Measurements from ENCODE around the gene ZNHIT3. TPM values are rescaled to one million over a fixed set of nuclear protein-coding genes. Genes with fewer than 3 reads are reported as not detected.
"Not testable (repeated sequence)": the region's sequence is repeated elsewhere in the genome, so short reads cannot be mapped to it uniquely, and the experiment has no call there.

ZNHIT3 gene
- total and polyA plus RNA-seq, 2 donors: 33.7 to 51.9 TPM

GRCh38 chr17:36468903-36469635 is 17.4 kb upstream of the ZNHIT3 start:
- H3K4me1 ChIP-seq (ENCODE audit: insufficient read depth): no peaks in the 10 kb centered on the region
- no peak overlapping the region for H3K4me3 ChIP-seq (ENCODE audit: low read depth, low read length)
- 66% methylated on average over 18 of the region's 18 CpGs for whole genome bisulfite sequencing
- H3K36me3 ChIP-seq (ENCODE audit: insufficient read depth): no peaks in the 10 kb centered on the region
- H3K27ac ChIP-seq (ENCODE audit: low read depth): no peak overlapping the region
- no peak for DNase-seq (ENCODE audit: extremely low spot score)

- WGBS: 68% methylated on average over 7 of the region's 7 CpGs
Measured at GRCh38 chr17:36469733-36470132, 16.7 kb upstream of the ZNHIT3 start.

GRCh38 chr17:36470499-36470898 is 16.0 kb upstream of the ZNHIT3 start:
- no peak for DNase-seq (ENCODE audit: extremely low spot score)
- Histone ChIP-seq H3K27ac (ENCODE audit: low read depth) (no peak overlapping the region), H3K4me3 (ENCODE audit: low read depth, low read length) (no peak overlapping the region), H3K36me3 (ENCODE audit: insufficient read depth) (no peaks in the 10 kb centered on the region), H3K4me1 (ENCODE audit: insufficient read depth) (no peaks in the 10 kb centered on the region)

More at GRCh38 chr17:36469733-36470132, 16.7 kb upstream of the ZNHIT3 start:
- no peak for DNase-seq (ENCODE audit: extremely low spot score)
- H3K36me3 ChIP-seq (ENCODE audit: insufficient read depth): no peaks in the 10 kb centered on the region
- no peak overlapping the region for H3K4me3 ChIP-seq (ENCODE audit: low read depth, low read length)
- H3K4me1 ChIP-seq (ENCODE audit: insufficient read depth): no peaks in the 10 kb centered on the region
- no peak overlapping the region for H3K27ac ChIP-seq (ENCODE audit: low read depth)

- no peak for DNase-seq (ENCODE audit: extremely low spot score)
- WGBS: 67% methylated on average over 7 of the region's 7 CpGs
Measured at GRCh38 chr17:36474571-36474970, 11.9 kb upstream of the ZNHIT3 start.

GRCh38 chr17:36475346-36475970 is 11.0 kb upstream of the ZNHIT3 start:
- Histone ChIP-seq H3K36me3 (ENCODE audit: insufficient read depth) (no peaks in the 10 kb centered on the region), H3K4me1 (ENCODE audit: insufficient read depth) (no peaks in the 10 kb centered on the region), H3K4me3 (ENCODE audit: low read depth, low read length) (no peak overlapping the region), H3K27ac (ENCODE audit: low read depth) (no peak overlapping the region)
- WGBS: 62% methylated on average over 4 of the region's 4 CpGs
- no peak for DNase-seq (ENCODE audit: extremely low spot score)

More at GRCh38 chr17:36474571-36474970, 11.9 kb upstream of the ZNHIT3 start:
- Histone ChIP-seq H3K36me3 (ENCODE audit: insufficient read depth) (no peaks in the 10 kb centered on the region), H3K4me1 (ENCODE audit: insufficient read depth) (no peaks in the 10 kb centered on the region), H3K27ac (ENCODE audit: low read depth) (no peak overlapping the region), H3K4me3 (ENCODE audit: low read depth, low read length) (no peak overlapping the region)

GRCh38 chr17:36481829-36482228 is 4.7 kb upstream of the ZNHIT3 start:
- H3K4me3 ChIP-seq (ENCODE audit: low read depth, low read length): no peak overlapping the region
- WGBS: 69% methylated on average over 7 of the region's 7 CpGs
- no peaks in the 10 kb centered on the region for H3K36me3 ChIP-seq (ENCODE audit: insufficient read depth)
- no peak for DNase-seq (ENCODE audit: extremely low spot score)
- H3K27ac ChIP-seq (ENCODE audit: low read depth): no peak overlapping the region
- no peaks in the 10 kb centered on the region for H3K4me1 ChIP-seq (ENCODE audit: insufficient read depth)

- no peaks in the 10 kb centered on the region for H3K36me3 ChIP-seq (ENCODE audit: insufficient read depth)
- peak overlapping the region; percentile 15 for H3K4me3 ChIP-seq (ENCODE audit: low read depth, low read length)
- H3K4me1 ChIP-seq (ENCODE audit: insufficient read depth): no peaks in the 10 kb centered on the region
- H3K27ac ChIP-seq (ENCODE audit: low read depth): no peak overlapping the region
- DNase-seq (ENCODE audit: extremely low spot score): peak; percentile 26
- 5% methylated on average over 79 of the region's 79 CpGs for WGBS
Measured at GRCh38 chr17:36482611-36483504, 3.6 kb upstream of the ZNHIT3 start.

- H3K27ac ChIP-seq (ENCODE audit: low read depth); H3K4me1 ChIP-seq (ENCODE audit: insufficient read depth); H3K36me3 ChIP-seq (ENCODE audit: insufficient read depth); H3K4me3 ChIP-seq (ENCODE audit: low read depth, low read length); DNase-seq (ENCODE audit: extremely low spot score): not testable (repeated sequence)
- WGBS: 87% methylated on average over 7 of the region's 7 CpGs
Measured at GRCh38 chr17:36484021-36484420, 2.5 kb upstream of the ZNHIT3 start.

- Histone ChIP-seq H3K27ac (ENCODE audit: low read depth) (no peak overlapping the region), H3K4me1 (ENCODE audit: insufficient read depth) (no peaks in the 10 kb centered on the region), H3K36me3 (ENCODE audit: insufficient read depth) (no peaks in the 10 kb centered on the region), H3K4me3 (ENCODE audit: low read depth, low read length) (no peak overlapping the region)
- WGBS: 90% methylated on average over 8 of the region's 8 CpGs
- no peak for DNase-seq (ENCODE audit: extremely low spot score)
Measured at GRCh38 chr17:36485027-36485426, 1.5 kb upstream of the ZNHIT3 start.

- no peaks in the 10 kb centered on the region for H3K4me1 ChIP-seq (ENCODE audit: insufficient read depth)
Measured at GRCh38 chr17:36485805-36486203, 677 bp upstream of the ZNHIT3 start.

GRCh38 chr17:36493956-36494355 is 7.5 kb downstream of the ZNHIT3 start:
- Histone ChIP-seq H3K4me1 (ENCODE audit: insufficient read depth) (no peaks in the 10 kb centered on the region), H3K27ac (ENCODE audit: low read depth) (no peak overlapping the region), H3K36me3 (ENCODE audit: insufficient read depth) (no peaks in the 10 kb centered on the region), H3K4me3 (ENCODE audit: low read depth, low read length) (no peak overlapping the region)
- DNase-seq (ENCODE audit: extremely low spot score): no peak
- WGBS: 79% methylated on average over 1 of the region's 1 CpG

More at GRCh38 chr17:36485805-36486203, 677 bp upstream of the ZNHIT3 start:
- WGBS: 34% methylated on average over 10 of the region's 10 CpGs
- DNase-seq (ENCODE audit: extremely low spot score): no peak
- H3K27ac ChIP-seq (ENCODE audit: low read depth): no peak overlapping the region
- peak overlapping the region; percentile 89 for H3K4me3 ChIP-seq (ENCODE audit: low read depth, low read length)
- no peaks in the 10 kb centered on the region for H3K36me3 ChIP-seq (ENCODE audit: insufficient read depth)

GRCh38 chr17:36494674-36495073 is 8.2 kb downstream of the ZNHIT3 start:
- Histone ChIP-seq H3K36me3 (ENCODE audit: insufficient read depth) (no peaks in the 10 kb centered on the region), H3K4me1 (ENCODE audit: insufficient read depth) (no peaks in the 10 kb centered on the region), H3K27ac (ENCODE audit: low read depth) (no peak overlapping the region), H3K4me3 (ENCODE audit: low read depth, low read length) (no peak overlapping the region)
- 74% methylated on average over 5 of the region's 5 CpGs for WGBS
- DNase-seq (ENCODE audit: extremely low spot score): no peak

- no peak for DNase-seq (ENCODE audit: extremely low spot score)
- H3K27ac ChIP-seq (ENCODE audit: low read depth): no peak overlapping the region
- WGBS: 58% methylated on average over 3 of the region's 3 CpGs
- H3K4me1 ChIP-seq (ENCODE audit: insufficient read depth): no peaks in the 10 kb centered on the region
- no peaks in the 10 kb centered on the region for H3K36me3 ChIP-seq (ENCODE audit: insufficient read depth)
- H3K4me3 ChIP-seq (ENCODE audit: low read depth, low read length): no peak overlapping the region
Measured at GRCh38 chr17:36495076-36495578, 8.6 kb downstream of the ZNHIT3 start.
